Mesenteric fat pad (tissue), 1 donor: Measurements from ENCODE around the gene CNTN2. TPM values are rescaled to one million over a fixed set of nuclear protein-coding genes. Genes with fewer than 3 reads are reported as not detected.

Experiments
- DNase-seq: peaks from one replicate; pipeline ENCODE4 v3.0.0-alpha.2; 2020; ENCODE audit warnings: low spot score
- total RNA-seq: library from RNA; stranded (reverse); fragmentation: NEBNext Ultra II Directional; extraction: Animal tissue kit (Norgen Biotek cat#: 25700); gene quantifications from one replicate; pipeline ENCODE4 v1.2.1, GENCODE V29; 2021
- donor health status: DM: yes; HTN: yes; CAD: no.

Gene CNTN2
- total RNA-seq, 1 donor from 2014 or later: not detected

- no peak for DNase-seq
Measured at GRCh38 chr1:205024679-205025078, 18.3 kb upstream of the CNTN2 start.

DNA sequence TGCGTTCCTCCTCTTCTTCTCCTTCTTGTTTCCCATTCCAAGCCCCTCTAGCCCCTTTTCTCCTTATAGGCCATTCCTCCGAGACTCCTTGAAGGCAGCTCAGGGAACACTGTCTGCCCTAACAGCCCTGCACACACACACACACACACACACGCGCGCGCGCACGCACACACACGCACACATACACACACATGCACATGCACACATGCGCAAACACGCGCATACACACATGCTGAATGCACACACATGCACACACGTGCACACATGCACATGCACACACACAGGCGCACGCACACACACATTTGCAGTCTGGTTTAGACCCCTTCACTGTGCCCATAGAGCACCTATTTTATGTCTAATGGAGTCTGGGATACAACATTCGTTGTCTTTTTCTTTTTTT, 17.8 kb upstream of the CNTN2 start:
- DNase-seq: no peak

GRCh38 chr1:205026181-205026580, 16.8 kb upstream of the CNTN2 start:
- DNase-seq: no peak

DNA sequence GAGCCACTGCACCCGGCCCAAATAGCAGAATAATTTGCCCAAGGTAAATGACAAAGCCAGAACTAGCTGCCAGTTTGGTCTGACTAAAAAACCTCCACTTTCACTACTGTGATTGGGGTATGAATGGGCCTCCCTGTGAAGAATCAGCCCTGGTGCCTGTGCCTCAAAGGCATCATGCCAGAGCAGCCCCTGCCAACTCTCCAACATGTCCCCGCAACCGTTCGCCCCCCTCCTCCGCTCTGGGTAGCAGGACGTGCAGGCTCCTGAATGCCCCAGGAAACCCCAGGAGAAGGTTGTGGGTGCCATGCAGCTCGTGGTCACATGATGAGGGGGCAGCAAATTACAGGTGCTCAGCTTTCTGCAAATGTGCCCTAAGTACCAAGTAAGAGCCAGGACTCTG, 14.6 kb upstream of the CNTN2 start:
- no peak for DNase-seq

DNA sequence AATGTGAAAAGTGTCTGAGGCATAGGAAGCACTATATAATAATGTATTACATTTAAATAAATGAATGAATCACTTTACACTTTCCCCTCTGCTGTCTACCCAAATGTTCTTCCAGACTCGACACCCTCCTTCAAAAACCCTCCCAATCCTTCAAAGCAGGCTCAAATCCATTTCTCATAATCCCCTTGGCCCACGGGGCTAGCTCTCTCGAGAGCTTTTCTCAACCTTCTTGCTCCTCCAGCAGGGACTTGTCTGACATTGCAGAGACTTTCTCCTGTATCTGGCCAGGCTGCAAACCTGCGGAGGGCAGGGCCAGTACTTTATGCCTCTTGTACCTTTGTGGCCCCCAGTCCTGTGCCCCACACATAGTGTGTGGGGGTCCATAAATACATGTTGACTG, 14.1 kb upstream of the CNTN2 start:
- no peak for DNase-seq

DNA sequence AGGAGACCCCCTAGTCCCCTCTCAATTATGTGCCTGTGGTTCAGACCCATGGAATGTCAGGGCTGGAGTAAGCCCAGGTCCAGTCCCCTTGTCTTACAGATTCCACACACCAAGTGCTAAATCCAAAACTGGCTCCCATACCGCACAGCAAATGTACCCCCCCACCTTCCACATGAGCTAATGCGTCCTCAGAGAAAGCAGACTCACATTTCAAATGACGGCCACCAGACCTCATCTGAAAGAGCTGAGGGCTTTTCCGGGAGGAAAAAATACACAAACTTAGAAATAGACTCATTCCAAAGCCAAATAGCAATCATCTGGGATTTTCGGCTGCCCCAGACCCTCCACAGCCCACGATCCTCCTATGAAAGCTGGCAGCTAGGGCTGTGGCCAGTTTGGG, 12.8 kb upstream of the CNTN2 start:
- DNase-seq: no peak

DNA sequence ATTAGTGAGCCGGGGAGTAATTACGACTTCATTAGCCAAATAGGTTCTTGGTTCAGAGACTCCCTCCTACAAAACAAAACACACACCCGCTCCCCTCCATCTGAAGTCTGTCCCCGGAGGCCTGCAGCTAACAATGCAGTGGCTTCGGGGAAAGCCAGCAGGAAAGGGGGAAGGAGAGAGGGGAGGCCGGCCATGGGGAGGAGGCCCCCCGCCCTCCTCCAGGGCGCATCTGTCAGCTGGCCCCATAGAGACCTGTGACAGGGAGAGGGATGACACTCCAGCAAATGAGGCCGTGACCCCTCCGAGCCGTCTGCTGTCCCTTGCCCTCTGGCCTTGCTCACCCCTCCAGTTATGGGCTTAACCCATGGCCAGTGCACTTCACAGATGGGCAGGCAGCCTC, 12.1 kb upstream of the CNTN2 start:
- no peak for DNase-seq

- no peak for DNase-seq
Measured at GRCh38 chr1:205032508-205032907, 10.5 kb upstream of the CNTN2 start.

- no peak for DNase-seq
Measured at GRCh38 chr1:205037539-205037938, 5.5 kb upstream of the CNTN2 start.

- DNase-seq: no peak
Measured at GRCh38 chr1:205038132-205038786, 4.8 kb upstream of the CNTN2 start.

GRCh38 chr1:205041001-205041715, 1.9 kb upstream of the CNTN2 start:
- DNase-seq: no peak

DNA sequence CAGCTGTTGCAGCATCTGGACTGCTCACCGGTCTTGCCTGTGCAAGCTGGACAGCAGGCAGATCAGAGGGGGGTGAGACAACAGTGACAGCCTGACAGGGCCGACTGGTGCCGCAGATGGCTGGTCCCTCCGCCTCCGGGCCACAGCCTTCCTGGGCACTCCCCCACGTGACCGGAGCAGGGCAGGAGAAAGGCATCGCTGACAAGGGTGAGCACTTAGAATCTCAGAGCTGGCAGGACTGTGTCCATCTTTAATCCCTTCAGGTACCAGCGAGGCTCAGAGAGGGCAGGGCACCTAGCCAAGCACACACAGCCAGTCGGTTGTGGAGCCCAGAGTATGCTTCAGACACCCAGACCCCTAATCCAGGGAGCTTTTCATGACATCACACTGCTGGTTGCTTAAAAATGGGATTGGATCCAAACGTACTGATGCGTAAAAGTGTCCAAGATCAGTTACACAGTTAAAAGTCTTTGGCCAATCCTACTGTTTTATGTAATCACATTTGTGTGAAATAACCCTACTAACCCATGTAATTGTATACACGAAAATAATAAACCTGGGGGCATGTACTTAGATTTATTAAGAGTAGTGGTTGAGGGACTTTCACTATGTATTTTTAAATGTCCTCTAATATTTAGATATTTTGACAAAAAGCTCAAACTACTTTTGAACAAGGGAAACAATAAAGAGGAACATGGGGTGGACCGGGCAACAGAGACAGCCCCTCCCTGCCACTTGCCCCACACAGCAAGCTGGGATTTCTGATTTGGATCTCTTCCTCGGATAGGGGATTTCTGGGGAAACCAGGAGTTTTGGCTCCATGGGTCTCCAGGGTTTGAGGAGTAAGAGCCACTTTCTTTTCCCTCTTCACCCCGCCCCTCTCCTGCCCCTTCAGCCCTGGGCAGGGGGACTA, 758 bp upstream of the CNTN2 start:
- DNase-seq: no peak

DNA sequence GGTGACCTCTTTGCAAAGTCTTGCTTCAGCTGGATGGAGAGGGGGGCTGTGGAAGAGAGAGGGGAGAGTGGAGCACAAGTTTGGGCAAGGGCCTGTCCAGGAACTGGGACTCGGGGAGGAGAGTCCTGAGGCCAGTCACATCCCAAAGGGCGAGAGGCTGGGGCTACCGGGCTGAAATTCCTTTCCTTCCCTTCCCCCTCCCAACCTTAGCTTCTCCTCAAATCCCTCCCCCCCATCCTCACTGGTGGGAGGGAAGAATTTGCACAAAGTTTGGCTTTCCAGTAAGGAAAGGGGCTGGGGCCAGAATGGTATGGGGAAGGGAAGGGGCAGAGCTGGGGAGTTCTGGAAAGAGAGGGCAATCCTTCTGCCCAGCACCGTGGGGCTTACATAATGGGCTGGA, 854 bp downstream of the CNTN2 start:
- no peak for DNase-seq

DNA sequence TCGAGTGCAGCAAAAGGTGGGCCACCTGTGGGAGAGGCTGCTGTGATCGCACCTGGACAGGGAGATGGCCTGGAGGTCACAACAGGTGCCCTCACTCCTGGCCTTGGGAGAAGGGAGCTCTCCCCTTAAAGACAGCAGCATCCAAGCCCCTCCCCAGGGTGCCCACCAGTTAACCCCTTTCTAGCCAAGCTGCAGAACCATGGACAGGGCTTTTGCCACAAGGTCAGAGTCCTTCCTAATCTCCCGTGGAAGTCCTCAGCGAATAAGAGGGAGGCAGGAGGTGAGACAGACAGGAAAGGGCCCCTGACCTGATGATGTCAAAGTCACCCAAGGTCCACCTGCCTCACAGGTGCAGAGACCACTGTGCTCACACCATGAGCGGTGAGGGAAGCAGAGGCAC, 1.7 kb downstream of the CNTN2 start:
- DNase-seq: no peak

DNA sequence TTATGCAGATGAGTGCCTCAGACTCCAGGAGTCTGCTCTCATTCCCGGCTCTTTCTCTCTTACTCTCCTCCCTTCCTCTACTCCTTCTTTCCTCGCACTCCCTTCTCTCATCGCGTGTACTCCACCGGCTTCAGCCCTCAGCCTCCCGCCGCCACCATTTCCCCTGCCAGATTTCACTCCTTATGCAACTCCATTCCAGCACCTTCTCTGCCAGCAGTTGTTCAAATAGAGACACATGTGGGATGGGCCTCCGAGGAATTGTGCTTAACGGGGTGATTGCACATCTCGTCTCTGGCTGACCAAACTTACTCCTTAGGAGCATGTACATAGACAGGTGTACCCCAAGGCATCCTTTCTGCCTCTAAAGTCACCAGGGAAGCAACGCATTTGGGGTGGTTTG, 2.1 kb downstream of the CNTN2 start:
- no peak for DNase-seq

DNA sequence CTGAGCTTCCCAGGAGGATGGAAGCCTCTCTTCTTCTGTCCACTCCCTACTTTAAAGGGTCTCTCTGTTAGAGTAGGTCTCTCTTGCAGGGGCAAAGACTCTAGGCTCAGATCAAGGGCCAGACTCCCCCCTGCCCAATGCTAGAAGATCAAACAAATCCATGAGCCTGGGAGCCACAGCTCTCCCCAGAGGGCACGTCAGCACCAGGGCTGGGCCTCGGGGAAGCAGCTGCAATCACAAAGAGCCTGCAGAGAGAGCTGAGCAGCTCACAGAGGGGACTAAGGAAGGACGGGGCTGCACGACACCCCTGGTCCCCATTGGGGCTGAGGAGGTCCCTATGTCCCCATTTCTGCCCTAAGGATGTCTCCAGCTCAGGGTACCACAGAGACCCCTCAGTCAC, 3.9 kb downstream of the CNTN2 start:
- DNase-seq: no peak

GRCh38 chr1:205047764-205048231, 4.8 kb downstream of the CNTN2 start:
- no peak for DNase-seq

- DNase-seq: no peak
Measured at GRCh38 chr1:205048382-205048781, 5.4 kb downstream of the CNTN2 start.

GRCh38 chr1:205049479-205049878, 6.5 kb downstream of the CNTN2 start:
- no peak for DNase-seq

DNA sequence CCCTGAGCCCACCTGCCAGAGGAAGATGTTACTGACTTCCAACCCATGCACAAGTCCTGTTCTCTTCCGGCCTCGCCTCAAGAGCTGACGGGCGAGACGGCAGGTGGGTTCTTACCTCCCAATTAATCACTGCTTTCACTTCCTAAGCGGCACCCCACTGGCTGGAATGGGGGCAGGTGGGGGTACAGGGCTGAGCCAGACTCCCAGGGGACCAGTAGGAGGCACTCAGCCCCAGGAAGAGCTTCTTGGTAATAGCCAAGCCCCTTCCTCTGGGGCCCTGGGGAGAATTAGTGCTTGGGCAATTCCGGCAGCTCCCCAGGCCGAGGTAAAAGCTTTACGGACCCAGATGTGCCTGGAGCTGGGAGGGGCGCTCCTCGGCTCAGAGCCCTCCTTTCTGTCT, 9.7 kb downstream of the CNTN2 start:
- no peak for DNase-seq

DNA sequence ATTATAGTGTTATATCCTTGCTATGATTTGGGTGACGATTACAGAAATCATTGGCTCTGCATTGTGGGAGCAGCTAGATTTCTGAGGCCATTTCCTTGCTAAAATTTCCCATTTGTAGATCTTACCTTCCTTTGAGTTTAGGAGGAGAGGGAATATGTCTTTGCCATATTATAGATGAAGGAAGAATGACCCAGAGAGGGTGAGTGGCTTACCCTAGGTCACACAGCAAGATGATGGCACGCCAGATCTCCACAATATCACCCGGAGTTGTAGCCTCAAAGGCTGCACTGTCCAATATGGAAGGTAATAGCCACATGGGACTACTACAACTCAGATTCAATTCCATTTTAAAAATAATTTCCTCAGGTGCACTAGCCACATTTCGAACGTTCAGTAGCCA, 10.3 kb downstream of the CNTN2 start:
- DNase-seq: no peak

GRCh38 chr1:205054013-205054412, 11.0 kb downstream of the CNTN2 start:
- DNase-seq: no peak
